SU-DHL-6 (cell line): Measurements from ENCODE around the gene PCDHA9.
A peak's percentile ranks its signal among the peaks of the same experiment; 100 is the strongest.
"Not testable (repeated sequence)": the region's sequence is repeated elsewhere in the genome, so short reads cannot be mapped to it uniquely, and the experiment has no call there.

Experiments used
- H2AFZ ChIP-seq: fragments of 200-600 bp; sonication (generic); 2 replicates; pipeline ENCODE4 v1.6.1; 2014; ENCODE audit warnings: low read depth, mild to moderate bottlenecking, moderate library complexity, mixed read lengths, antibody characterized with exemption, low read length; ENCODE audit not compliant: severe bottlenecking
- H3F3A ChIP-seq: fragments of 200-600 bp; shearing (Covaris generic); 2 replicates; pipeline ENCODE4 v1.6.0; 2016; ENCODE audit warnings: antibody characterized with exemption, mild to moderate bottlenecking; ENCODE audit not compliant: insufficient read depth
- H3K27ac ChIP-seq: fragments of 200-600 bp; sonication (generic); 2 replicates; pipeline ENCODE4 v1.5.1; 2016; ENCODE audit warnings: low read depth, mild to moderate bottlenecking, low read length, moderate library complexity, mixed read lengths
- H3K27me3 ChIP-seq: fragments of 200-600 bp; sonication (generic), shearing (Covaris generic); 2 replicates; pipeline ENCODE4 v1.6.0; 2014; ENCODE audit warnings: mild to moderate bottlenecking, low read length
- H3K36me3 ChIP-seq: fragments of 200-600 bp; sonication (generic); 2 replicates; pipeline ENCODE4 v1.6.1; 2014; ENCODE audit warnings: mild to moderate bottlenecking, low read length, mixed read lengths
- H3K4me2 ChIP-seq: fragments of 300-600, 200-600 bp; shearing (Covaris generic), sonication (generic); 2 replicates; pipeline ENCODE4 v1.6.0; 2014; ENCODE audit warnings: low read length, low read depth, mild to moderate bottlenecking; ENCODE audit not compliant: poor library complexity, severe bottlenecking
- H3K4me3 ChIP-seq: fragments of 200-600 bp; sonication (generic); 2 replicates; pipeline ENCODE4 v1.5.1; 2014; ENCODE audit warnings: antibody characterized with exemption, low read length, mild to moderate bottlenecking, mixed read lengths; ENCODE audit not compliant: insufficient read depth, poor library complexity, severe bottlenecking
- H3K79me2 ChIP-seq: fragments of 200-600 bp; sonication (generic); 2 replicates; pipeline ENCODE4 v1.6.1; 2014; ENCODE audit warnings: mild to moderate bottlenecking, low read length, moderate library complexity; ENCODE audit not compliant: insufficient read depth
- H3K9ac ChIP-seq: fragments of 200-600 bp; sonication (generic); 2 replicates; pipeline ENCODE4 v1.7.0; 2014; ENCODE audit warnings: mild to moderate bottlenecking, low read length
- H3K9me2 ChIP-seq: fragments of 200-600 bp; sonication (generic); replicated peaks from 2 replicates; pipeline ENCODE4 v1.6.1; 2014; ENCODE audit warnings: low read length; ENCODE audit not compliant: insufficient read depth
- H3K9me3 ChIP-seq: fragments of 200-600 bp; sonication (generic); 2 replicates; pipeline ENCODE4 v1.6.1; 2014; ENCODE audit warnings: low read length, mixed read lengths; ENCODE audit not compliant: insufficient read depth
- H4K20me1 ChIP-seq: fragments of 200-600 bp; sonication (generic); 2 replicates; pipeline ENCODE4 v1.6.1; 2014; ENCODE audit warnings: low read depth, mild to moderate bottlenecking, antibody characterized with exemption, low read length, moderate library complexity, mixed read lengths
- EZH2phosphoT487 ChIP-seq: fragments of 200-600 bp; sonication (generic), shearing (Covaris generic); conservative IDR thresholded peaks from 2 replicates; pipeline ENCODE4 v1.6.1; 2018; ENCODE audit warnings: mild to moderate bottlenecking, antibody characterized with exemption, low read length, moderate library complexity, mixed read lengths
- TF ChIP-seq, protein P1 (sequence below): fragments of 200-600 bp; sonication (generic); IDR thresholded peaks from one replicate; pipeline ENCODE4 v1.5.1; 2017; ENCODE audit warnings: antibody characterized with exemption, mild to moderate bottlenecking, low read length, moderate library complexity; ENCODE audit not compliant: insufficient read depth, poor library complexity, severe bottlenecking

The PCDHA9 gene

DNA sequence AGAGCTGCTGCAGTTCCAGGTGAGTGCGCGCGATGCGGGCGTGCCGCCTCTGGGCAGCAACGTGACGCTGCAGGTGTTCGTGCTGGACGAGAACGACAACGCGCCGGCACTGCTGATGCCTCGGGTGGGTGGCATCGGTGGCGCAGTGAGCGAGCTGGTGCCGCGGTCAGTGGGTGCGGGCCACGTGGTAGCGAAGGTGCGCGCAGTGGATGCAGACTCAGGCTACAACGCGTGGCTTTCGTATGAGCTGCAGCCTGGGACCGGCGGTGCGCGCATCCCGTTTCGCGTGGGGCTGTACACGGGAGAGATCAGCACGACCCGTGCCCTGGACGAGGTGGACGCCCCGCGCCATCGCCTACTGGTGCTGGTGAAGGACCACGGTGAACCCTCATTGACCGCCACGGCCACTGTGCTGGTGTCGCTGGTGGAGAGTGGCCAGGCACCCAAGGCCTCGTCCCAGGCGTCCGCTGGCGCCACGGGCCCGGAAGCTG is 45.4 kb upstream of the PCDHA9 start:
- H2AFZ ChIP-seq, result no peak overlapping the region
- no peaks in the 10 kb centered on the region for H3K27me3 ChIP-seq
- H4K20me1 ChIP-seq, result no peaks in the 10 kb centered on the region
- no peaks in the 10 kb centered on the region for H3K9me3 ChIP-seq
- H3K9me2 ChIP-seq, result no peaks in the 10 kb centered on the region
- no peak overlapping the region for H3K27ac ChIP-seq
- no peaks in the 10 kb centered on the region for H3K36me3 ChIP-seq
- no peaks in the 10 kb centered on the region for H3F3A ChIP-seq
- no peak overlapping the region for H3K4me3 ChIP-seq
- H3K4me2 ChIP-seq, result no peak overlapping the region
- H3K79me2 ChIP-seq, result no peaks in the 10 kb centered on the region
- no peak overlapping the region for H3K9ac ChIP-seq
- TF ChIP-seq, protein P1, sequence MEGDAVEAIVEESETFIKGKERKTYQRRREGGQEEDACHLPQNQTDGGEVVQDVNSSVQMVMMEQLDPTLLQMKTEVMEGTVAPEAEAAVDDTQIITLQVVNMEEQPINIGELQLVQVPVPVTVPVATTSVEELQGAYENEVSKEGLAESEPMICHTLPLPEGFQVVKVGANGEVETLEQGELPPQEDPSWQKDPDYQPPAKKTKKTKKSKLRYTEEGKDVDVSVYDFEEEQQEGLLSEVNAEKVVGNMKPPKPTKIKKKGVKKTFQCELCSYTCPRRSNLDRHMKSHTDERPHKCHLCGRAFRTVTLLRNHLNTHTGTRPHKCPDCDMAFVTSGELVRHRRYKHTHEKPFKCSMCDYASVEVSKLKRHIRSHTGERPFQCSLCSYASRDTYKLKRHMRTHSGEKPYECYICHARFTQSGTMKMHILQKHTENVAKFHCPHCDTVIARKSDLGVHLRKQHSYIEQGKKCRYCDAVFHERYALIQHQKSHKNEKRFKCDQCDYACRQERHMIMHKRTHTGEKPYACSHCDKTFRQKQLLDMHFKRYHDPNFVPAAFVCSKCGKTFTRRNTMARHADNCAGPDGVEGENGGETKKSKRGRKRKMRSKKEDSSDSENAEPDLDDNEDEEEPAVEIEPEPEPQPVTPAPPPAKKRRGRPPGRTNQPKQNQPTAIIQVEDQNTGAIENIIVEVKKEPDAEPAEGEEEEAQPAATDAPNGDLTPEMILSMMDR, result no peak
- no peak for TF ChIP-seq EZH2phosphoT487

DNA sequence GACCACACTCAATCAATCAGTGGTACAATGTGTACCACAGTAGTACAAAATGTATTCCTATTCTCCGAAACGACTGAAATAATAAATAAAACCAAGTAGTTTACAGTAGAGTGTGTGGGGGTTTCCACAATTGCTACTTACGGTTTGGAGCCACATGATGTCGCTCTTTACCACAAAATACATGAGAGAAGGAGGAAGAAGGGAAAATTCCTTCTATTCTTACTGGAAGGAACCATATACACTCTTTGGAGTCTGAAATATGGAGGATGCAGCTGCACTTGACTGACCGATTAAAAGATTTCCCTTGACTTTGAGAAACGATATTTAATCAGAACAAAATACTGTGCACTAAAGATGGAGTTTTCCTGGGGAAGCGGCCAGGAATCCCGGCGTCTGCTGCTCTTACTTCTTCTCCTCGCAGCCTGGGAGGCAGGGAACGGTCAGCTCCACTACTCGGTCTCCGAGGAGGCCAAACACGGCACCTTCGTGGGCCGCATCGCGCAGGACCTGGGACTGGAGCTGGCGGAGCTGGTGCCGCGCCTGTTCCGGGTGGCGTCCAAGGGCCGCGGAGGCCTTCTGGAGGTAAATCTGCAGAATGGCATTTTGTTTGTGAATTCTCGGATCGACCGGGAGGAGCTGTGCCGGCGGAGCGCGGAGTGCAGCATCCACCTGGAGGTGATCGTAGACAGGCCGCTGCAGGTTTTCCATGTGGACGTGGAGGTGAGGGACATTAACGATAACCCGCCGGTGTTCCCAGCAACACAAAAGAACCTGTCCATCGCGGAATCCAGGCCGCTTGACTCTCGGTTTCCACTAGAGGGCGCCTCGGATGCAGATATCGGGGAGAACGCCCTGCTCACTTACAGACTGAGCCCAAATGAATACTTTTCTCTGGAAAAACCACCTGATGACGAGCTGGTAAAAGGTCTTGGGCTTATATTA is 41.1 kb upstream of the PCDHA9 start, which contains the start of gene PCDHA4:
Gene PCDHA4 (plus strand): TSS at position 235 of the 942 bp plus-strand sequence.
- no peak within 1 kb of the TSS for H2AFZ ChIP-seq
- TF ChIP-seq EZH2phosphoT487, result no peak
- TF ChIP-seq, protein P1, result peak; percentile 29
- H3K27ac ChIP-seq, result no peak within 1 kb of the TSS
- H3K9me3 ChIP-seq, result no peaks in the 10 kb centered on the region
- no peaks in the 10 kb centered on the region for H3F3A ChIP-seq
- no peaks in the 10 kb centered on the region for H3K79me2 ChIP-seq
- H3K4me3 ChIP-seq, result no peak within 1 kb of the TSS
- no peaks in the 10 kb centered on the region for H3K27me3 ChIP-seq
- H3K4me2 ChIP-seq, result no peak within 1 kb of the TSS
- H3K9ac ChIP-seq, result no peak within 1 kb of the TSS
- no peaks in the 10 kb centered on the region for H4K20me1 ChIP-seq
- H3K9me2 ChIP-seq, result no peaks in the 10 kb centered on the region
- H3K36me3 ChIP-seq, result no peaks in the 10 kb centered on the region

DNA sequence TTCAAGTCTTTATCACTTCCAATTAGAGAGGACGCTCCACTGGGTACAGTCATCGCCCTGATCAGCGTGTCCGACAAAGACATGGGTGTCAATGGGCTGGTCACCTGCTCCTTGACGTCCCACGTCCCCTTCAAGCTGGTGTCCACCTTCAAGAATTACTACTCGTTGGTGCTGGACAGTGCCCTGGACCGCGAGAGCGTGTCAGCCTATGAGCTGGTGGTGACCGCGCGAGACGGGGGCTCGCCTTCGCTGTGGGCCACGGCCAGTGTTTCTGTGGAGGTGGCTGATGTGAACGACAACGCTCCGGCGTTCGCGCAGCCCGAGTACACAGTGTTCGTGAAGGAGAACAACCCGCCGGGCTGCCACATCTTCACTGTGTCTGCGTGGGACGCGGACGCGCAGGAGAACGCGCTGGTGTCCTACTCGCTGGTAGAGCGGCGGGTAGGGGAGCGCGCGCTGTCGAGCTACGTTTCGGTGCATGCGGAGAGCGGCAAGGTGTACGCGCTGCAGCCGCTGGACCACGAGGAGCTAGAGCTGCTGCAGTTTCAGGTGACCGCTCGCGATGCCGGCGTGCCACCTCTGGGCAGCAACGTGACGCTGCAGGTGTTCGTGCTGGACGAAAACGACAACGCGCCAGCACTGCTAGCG is 39.8 kb upstream of the PCDHA9 start:
- H4K20me1 ChIP-seq, H3K9me2 ChIP-seq, H3F3A ChIP-seq, H3K27ac ChIP-seq, H3K4me2 ChIP-seq, H3K27me3 ChIP-seq, H3K9ac ChIP-seq, H3K36me3 ChIP-seq, H3K79me2 ChIP-seq, H3K9me3 ChIP-seq, H3K4me3 ChIP-seq, H2AFZ ChIP-seq: not testable (repeated sequence)

DNA sequence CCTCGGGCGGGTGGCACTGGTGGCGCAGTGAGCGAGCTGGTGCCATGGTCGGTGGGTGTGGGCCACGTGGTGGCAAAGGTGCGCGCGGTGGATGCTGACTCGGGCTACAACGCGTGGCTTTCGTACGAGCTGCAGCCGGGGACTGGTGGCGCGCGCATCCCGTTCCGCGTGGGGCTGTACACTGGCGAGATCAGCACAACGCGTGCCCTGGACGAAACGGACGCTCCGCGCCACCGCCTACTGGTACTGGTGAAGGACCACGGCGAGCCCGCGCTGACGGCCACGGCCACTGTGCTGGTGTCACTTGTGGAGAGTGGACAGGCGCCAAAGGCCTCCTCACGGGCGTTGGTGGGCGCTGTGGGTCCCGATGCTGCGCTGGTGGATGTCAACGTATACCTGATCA is 39.3 kb upstream of the PCDHA9 start:
- Histone ChIP-seq H3K9me2 (no peaks in the 10 kb centered on the region), H3K79me2 (no peaks in the 10 kb centered on the region), H3K27ac (no peak overlapping the region), H4K20me1 (no peaks in the 10 kb centered on the region), H3F3A (no peaks in the 10 kb centered on the region), H3K9me3 (no peaks in the 10 kb centered on the region), H3K4me3 (no peak overlapping the region), H3K9ac (no peak overlapping the region), H2AFZ (no peak overlapping the region), H3K4me2 (no peak overlapping the region), H3K27me3 (no peaks in the 10 kb centered on the region), H3K36me3 (no peaks in the 10 kb centered on the region)
- TF ChIP-seq, protein P1, result no peak
- TF ChIP-seq EZH2phosphoT487, result no peak
